Body of pancreas (tissue), 4 donors: Measurements from ENCODE around the gene PCDHGA7.

Experiments used
- POLR2A ChIP-seq, 3 donors: fragments of 450-650 bp; IDR thresholded peaks; one replicate each; pipeline ENCODE4 v1.6.1; 2016; ENCODE audit warnings: antibody characterized with exemption in 3 of 3, mild to moderate bottlenecking in 2 of 3
- TF ChIP-seq, protein P1 (sequence below), 7 experiments: fragments of 450-650 bp in 4 of 7; fragments of 200-600 bp in 3 of 7; sonication (generic) in 3 of 7; IDR thresholded peaks; one replicate each; pipeline ENCODE4 v1.5.1; 2016 to 2019; ENCODE audit warnings: antibody characterized with exemption in 7 of 7

DNA sequence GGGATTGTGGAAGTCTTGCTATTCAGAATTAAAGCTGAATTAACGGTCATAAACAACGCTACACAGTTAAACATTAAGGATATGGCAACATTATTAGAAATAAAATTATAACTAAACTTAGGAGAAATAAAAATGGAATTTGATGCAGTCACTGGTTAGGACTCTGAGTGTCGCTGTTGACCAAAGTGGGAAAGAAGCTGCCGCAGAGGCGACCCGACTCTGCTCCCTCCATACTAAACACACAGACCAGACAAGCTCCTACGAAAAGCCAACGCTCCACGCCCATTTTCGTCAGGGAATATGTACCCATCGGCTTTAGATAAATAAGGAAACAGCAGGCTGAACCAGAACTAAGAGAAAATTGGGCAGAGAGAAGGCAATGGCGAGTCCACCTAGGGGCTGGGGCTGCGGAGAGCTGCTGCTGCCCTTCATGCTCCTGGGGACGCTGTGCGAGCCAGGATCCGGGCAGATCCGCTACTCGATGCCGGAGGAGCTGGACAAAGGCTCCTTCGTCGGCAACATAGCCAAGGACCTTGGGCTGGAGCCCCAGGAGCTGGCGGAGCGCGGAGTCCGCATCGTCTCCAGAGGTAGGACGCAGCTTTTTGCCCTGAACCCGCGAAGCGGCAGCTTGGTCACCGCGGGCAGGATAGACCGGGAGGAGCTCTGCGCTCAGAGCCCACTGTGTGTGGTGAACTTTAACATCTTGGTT is 18.4 kb upstream of the PCDHGA7 start, which contains the start of gene PCDHGA5:
- TF ChIP-seq, protein P1, sequence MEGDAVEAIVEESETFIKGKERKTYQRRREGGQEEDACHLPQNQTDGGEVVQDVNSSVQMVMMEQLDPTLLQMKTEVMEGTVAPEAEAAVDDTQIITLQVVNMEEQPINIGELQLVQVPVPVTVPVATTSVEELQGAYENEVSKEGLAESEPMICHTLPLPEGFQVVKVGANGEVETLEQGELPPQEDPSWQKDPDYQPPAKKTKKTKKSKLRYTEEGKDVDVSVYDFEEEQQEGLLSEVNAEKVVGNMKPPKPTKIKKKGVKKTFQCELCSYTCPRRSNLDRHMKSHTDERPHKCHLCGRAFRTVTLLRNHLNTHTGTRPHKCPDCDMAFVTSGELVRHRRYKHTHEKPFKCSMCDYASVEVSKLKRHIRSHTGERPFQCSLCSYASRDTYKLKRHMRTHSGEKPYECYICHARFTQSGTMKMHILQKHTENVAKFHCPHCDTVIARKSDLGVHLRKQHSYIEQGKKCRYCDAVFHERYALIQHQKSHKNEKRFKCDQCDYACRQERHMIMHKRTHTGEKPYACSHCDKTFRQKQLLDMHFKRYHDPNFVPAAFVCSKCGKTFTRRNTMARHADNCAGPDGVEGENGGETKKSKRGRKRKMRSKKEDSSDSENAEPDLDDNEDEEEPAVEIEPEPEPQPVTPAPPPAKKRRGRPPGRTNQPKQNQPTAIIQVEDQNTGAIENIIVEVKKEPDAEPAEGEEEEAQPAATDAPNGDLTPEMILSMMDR (IDR thresholded peaks at IDR 0.05): no peak
- no peak for TF ChIP-seq POLR2A (IDR thresholded peaks at IDR 0.05)
